Activated T-helper 17 cell treated with anti-CD3 and anti-CD28 coated beads, Interleukin-2, amount 50 U/mL, for 72 hours (primary cell): ENCODE data around the gene ZIC2. TPM values are rescaled to one million over a fixed set of nuclear protein-coding genes. Genes with fewer than 3 reads are reported as not detected.
A peak's percentile ranks its signal among the peaks of the same experiment; 100 is the strongest.

Source experiments
- ATAC-seq: fragments of 150-1000 bp; cut with Tn5 transposase; replicated peaks from 2 replicates; pipeline ENCODE4 v1.10.0; 2021; ENCODE audit warnings: mild to moderate bottlenecking, moderate library complexity
- H3K27ac Mint-ChIP-seq: one replicate; pipeline ENCODE4 v1.8.0; 2022; ENCODE audit warnings: mixed read lengths
- H3K27me3 Mint-ChIP-seq: one replicate; pipeline ENCODE4 v1.8.0; 2022; ENCODE audit warnings: mixed read lengths
- H3K36me3 Mint-ChIP-seq: one replicate; pipeline ENCODE4 v1.8.0; 2022; ENCODE audit warnings: low read depth, mild to moderate bottlenecking, mixed read lengths
- H3K4me1 Mint-ChIP-seq: one replicate; pipeline ENCODE4 v1.8.0; 2022; ENCODE audit warnings: mixed read lengths
- H3K4me3 Mint-ChIP-seq: one replicate; pipeline ENCODE4 v1.8.0; 2022; ENCODE audit warnings: mild to moderate bottlenecking, mixed read lengths
- H3K9me3 Mint-ChIP-seq: one replicate; pipeline ENCODE4 v1.8.0; 2022; ENCODE audit warnings: mixed read lengths
- total RNA-seq, 2 donors: library from RNA; stranded (reverse); gene quantifications; one replicate each; pipeline ENCODE4 v1.2.3, GENCODE V29; 2022

The ZIC2 gene
- total RNA-seq, 2 donors from 2014 or later: 0.84 TPM; not detected in 1

DNA sequence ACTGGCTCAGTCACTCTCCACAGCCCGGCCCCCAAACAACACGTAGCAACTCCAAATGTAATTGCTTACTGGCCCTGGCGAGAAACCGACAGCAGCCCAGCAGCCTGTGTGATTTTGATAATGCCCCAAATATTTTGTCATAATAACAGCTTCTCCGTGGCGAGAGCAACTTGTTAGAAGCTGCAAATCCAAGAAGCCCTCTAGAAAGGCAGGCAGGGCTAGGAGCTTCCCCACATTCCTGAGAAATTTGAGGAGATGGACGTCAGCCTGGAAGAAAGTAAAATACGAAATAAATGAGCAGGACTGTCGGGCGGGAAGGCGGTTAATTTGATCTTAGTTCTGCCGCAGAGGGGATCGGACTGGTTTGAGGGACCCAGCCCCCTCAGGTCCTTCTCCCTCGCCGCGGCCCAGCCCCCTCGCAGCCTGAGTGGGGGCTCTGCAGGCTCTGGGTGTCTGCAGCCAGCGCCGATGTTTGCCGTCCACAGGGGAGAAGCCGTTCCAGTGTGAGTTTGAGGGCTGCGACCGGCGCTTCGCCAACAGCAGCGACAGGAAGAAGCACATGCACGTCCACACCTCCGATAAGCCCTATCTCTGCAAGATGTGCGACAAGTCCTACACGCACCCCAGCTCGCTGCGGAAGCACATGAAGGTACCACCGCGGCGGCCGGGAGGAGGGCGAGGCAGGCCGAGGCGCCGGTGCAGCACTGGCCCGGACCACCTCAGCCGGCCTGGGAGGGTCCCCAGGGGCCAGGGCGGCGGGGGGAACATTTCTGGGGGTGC is 3.1 kb downstream of the ZIC2 start:
- peaks cover 27% of the 10 kb centered on the region for H3K36me3 Mint-ChIP-seq
- H3K4me3 Mint-ChIP-seq: no peak overlapping the region
- H3K27ac Mint-ChIP-seq: peak overlapping the region; percentile 28
- no peak for ATAC-seq
- H3K4me1 Mint-ChIP-seq: peaks cover 5% of the 10 kb centered on the region
- peaks cover 40% of the 10 kb centered on the region for H3K27me3 Mint-ChIP-seq
- no peaks in the 10 kb centered on the region for H3K9me3 Mint-ChIP-seq

GRCh38 chr13:99985241-99985874 is 3.8 kb downstream of the ZIC2 start:
- ATAC-seq: no peak
- Mint-ChIP-seq H3K27me3 (peaks cover 47% of the 10 kb centered on the region), H3K36me3 (peaks cover 27% of the 10 kb centered on the region), H3K4me3 (no peak overlapping the region), H3K9me3 (no peaks in the 10 kb centered on the region), H3K4me1 (peaks cover 5% of the 10 kb centered on the region), H3K27ac (no peak overlapping the region)

DNA sequence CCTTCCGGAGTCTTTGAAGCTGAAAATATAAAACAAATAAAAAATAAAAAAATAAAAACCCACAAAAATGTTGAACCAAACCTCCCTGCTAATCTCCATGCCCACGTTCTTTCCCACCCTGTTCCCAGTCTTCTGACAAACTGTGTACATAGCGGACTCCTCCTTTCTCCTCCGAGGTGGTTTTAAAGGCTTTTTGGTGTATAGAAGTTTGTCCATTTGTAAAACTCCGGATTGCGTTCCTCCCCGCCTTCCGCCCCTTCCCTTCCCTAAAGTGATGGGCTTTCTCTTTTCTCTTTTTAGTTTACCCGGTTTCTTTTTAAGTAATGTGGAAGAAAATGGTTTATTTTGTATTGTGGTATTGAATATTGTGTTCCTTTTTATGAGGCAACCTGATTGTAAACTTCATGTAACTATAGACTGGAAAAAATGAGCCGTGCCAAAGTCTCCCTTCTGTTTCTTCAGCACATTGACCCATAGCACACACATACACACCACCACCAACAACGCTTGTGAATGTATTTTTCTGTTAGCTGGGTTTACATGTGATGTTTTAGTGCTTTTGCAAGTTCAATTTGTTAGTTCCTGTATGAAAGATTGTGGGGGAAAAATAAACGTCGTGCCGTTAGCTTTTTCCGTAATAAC is 4.4 kb downstream of the ZIC2 start:
- peaks cover 47% of the 10 kb centered on the region for H3K27me3 Mint-ChIP-seq
- no peaks in the 10 kb centered on the region for H3K9me3 Mint-ChIP-seq
- H3K4me3 Mint-ChIP-seq: no peak overlapping the region
- peaks cover 5% of the 10 kb centered on the region for H3K4me1 Mint-ChIP-seq
- no peak for ATAC-seq
- peaks cover 27% of the 10 kb centered on the region for H3K36me3 Mint-ChIP-seq
- peak overlapping the region; percentile 63 for H3K27ac Mint-ChIP-seq

DNA sequence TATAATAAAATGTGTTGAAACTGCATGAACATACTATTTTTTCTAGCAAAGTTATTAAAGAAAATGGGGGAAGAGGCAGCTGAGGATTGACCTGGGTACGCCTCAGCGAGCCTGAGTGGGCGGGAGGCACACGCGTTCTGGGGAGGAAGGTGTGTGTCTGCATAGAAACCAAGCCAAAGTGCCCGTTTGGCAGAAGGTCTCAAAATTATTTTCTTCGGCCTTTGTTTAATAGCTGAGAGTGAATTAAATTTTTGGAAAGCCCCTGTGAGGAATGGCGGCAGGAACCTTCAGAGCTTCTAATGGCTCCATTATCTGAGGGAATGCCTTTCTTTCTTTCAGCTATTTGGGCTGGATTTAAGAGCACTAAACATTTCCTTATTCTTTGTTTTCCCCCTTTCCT is 5.2 kb downstream of the ZIC2 start:
- Mint-ChIP-seq H3K27ac (no peak overlapping the region), H3K4me3 (no peak overlapping the region), H3K27me3 (peaks cover 54% of the 10 kb centered on the region), H3K9me3 (no peaks in the 10 kb centered on the region), H3K36me3 (peaks cover 27% of the 10 kb centered on the region), H3K4me1 (peaks cover 5% of the 10 kb centered on the region)
- no peak for ATAC-seq

DNA sequence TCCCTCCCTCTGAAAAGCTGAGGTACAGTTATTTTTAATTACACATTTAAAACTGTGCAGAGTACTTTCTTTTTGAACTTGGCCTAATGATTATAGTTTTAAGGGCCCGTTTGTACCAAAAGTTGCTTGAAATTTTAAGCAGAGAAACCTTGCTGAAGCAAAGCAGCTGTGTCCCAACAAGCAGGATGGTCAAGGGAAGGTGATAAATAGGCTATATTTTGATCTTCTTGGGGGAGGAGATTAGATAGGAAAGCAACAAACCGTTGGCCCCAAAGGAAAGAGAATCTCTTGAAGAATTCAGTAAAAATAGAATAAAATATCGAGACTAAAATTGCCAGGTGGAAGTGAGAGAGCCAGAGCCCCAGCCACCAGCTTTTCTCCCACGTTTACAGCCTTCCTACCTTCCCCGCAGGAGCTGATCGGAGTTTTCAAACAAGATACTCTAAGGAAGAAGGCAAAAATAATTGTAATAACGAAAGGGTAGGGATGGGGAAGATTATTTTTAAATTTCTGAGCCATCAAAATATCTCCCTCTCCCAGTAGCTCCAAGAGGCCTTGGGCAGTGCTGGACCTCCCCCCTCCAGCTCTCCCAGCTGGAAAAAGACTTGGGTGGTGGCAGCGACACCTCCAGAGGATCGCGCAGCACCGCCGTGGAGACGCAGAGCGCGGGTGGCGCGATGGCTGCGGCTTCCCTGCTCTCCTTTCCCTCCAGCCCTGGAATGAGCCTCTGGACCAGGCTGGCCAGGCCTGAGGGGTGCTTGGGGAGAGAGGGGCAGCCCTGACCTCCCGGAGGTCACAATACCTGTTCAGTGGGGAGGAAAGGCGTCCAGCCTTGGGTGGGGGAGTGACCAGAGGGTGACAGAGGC is 5.8 kb downstream of the ZIC2 start:
- ATAC-seq: no peak
- peaks cover 5% of the 10 kb centered on the region for H3K4me1 Mint-ChIP-seq
- no peak overlapping the region for H3K4me3 Mint-ChIP-seq
- H3K27me3 Mint-ChIP-seq: peaks cover 60% of the 10 kb centered on the region
- no peaks in the 10 kb centered on the region for H3K9me3 Mint-ChIP-seq
- peaks cover 27% of the 10 kb centered on the region for H3K36me3 Mint-ChIP-seq
- no peak overlapping the region for H3K27ac Mint-ChIP-seq

DNA sequence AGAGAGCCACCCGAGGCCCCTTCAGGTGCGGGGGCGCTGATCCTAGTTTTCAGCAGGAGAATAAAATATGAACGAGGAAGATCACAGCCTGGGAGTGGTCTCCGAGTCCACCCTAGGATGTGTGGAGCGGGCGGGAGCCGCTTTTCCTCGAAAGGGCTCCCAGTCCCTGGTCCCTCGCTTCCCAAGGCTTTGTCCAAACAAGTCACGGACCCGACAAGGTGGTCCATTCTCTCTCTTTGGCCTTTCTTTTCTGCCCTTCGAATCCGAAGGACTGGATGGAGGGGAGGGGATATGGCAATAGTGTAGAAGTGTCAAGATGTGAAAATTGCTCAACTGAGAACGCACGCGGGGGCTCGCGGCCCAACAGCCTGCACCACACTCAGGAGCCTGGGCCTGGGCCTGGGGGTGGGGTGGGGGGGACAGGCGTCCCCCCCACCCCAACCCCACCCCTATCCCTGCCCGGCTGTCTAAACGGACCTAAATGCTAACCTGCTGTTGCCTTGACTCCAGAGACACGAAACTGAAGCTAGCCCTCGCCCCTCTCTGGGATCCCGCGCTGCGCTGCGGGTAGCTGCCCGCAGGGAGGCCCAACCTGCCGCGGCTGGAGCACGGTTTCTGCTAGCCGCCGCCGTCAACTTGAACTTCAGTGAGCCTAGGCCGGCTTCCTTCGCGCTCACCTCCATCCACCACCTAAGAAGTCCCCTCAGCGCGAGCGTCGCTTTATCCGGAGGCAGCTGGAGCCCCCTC is 7.1 kb downstream of the ZIC2 start:
- H3K4me3 Mint-ChIP-seq: no peak overlapping the region
- no peak for ATAC-seq
- H3K4me1 Mint-ChIP-seq: peaks cover 5% of the 10 kb centered on the region
- H3K27me3 Mint-ChIP-seq: peaks cover 69% of the 10 kb centered on the region
- H3K36me3 Mint-ChIP-seq: peaks cover 23% of the 10 kb centered on the region
- no peak overlapping the region for H3K27ac Mint-ChIP-seq
- no peaks in the 10 kb centered on the region for H3K9me3 Mint-ChIP-seq

DNA sequence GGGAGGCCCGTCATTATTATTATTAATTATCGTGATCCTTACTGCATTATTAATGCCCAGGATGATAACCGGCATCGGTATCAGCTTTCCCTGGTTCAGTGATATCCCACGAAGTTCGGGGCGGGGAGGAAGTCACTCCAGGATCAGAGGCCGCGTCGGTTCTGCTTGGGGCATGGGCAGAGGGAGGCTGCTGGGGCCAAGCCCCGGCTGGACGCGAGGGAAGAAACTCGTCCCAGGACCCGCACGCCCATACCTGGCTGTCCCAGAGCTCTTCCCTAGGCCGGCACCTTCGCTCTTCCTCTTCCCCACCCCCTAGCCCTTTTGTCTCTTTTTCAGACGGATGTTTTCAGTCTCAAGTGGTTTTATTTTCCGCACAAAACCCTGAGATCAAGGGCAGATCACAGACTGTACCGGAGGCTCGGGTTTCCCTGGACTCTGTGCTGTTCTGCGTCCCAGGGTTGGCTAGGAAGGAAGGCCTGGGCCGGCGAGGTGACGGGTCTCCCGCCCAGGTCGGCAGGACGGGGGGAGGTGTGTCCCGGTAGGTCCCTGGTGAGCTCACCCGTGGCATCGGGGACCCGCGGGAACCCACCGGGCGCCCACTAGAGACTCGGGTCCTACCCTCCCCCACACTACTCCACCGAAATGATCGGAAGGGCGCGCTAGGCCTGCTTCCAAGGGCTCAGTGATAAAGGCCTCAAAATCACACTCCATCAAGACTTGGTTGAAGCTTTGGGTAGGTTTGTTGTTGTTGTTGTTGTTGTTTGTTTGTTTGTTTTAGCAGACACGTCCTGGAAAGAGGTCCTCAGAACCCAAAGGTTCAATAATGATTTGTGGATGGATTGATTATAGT is 7.9 kb downstream of the ZIC2 start:
- Mint-ChIP-seq H3K36me3 (peaks cover 16% of the 10 kb centered on the region), H3K27ac (no peak overlapping the region), H3K27me3 (peaks cover 69% of the 10 kb centered on the region), H3K4me1 (peaks cover 5% of the 10 kb centered on the region), H3K9me3 (no peaks in the 10 kb centered on the region), H3K4me3 (peak overlapping the region; percentile 9)
- no peak for ATAC-seq

DNA sequence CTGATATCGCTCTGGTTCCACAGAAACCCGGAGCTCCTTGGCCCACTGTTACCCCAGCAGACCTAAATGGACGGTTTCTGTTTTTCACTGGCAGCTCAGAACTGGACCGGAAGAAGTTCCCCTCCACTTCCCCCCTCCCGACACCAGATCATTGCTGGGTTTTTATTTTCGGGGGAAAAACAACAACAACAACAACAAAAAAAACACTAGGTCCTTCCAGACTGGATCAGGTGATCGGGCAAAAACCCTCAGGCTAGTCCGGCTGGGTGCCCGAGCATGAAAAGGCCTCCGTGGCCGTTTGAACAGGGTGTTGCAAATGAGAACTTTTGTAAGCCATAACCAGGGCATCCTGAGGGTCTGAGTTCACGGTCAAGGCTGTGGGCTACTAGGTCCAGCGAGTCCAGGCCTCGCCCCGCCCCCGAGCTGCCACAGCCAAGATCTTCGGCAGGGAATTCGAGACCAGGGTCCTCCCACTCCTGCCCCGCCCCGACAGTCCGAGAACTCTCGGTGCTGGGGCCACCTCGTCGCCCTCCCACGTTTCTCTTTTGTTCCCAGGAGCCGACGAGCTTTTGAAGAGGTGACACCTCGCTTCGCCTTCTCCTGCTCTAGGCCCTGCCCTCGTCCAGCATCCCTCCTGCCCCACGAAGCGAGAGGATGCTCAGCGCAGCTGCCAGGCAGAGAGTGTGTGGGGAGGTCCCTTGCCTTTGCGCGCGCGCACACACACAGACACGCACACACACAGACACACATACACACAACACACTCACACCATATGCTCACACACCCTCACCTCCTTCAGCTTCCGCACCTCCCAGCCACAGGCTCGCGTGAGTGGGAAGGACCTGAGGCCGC is 8.8 kb downstream of the ZIC2 start:
- H3K9me3 Mint-ChIP-seq: no peaks in the 10 kb centered on the region
- H3K27me3 Mint-ChIP-seq: peaks cover 76% of the 10 kb centered on the region
- no peak for ATAC-seq
- peaks cover 5% of the 10 kb centered on the region for H3K4me1 Mint-ChIP-seq
- H3K27ac Mint-ChIP-seq: no peak overlapping the region
- H3K36me3 Mint-ChIP-seq: peaks cover 21% of the 10 kb centered on the region
- H3K4me3 Mint-ChIP-seq: peak overlapping the region; percentile 32

- H3K9me3 Mint-ChIP-seq: peaks cover 4% of the 10 kb centered on the region
- H3K27me3 Mint-ChIP-seq: peaks cover 78% of the 10 kb centered on the region
- H3K36me3 Mint-ChIP-seq: peaks cover 15% of the 10 kb centered on the region
- peaks cover 8% of the 10 kb centered on the region for H3K4me1 Mint-ChIP-seq
- no peak overlapping the region for H3K27ac Mint-ChIP-seq
- no peak for ATAC-seq
- peak overlapping the region; percentile 32 for H3K4me3 Mint-ChIP-seq
These were observed 9.6 kb downstream of the ZIC2 start for GRCh38 chr13:99991013-99991827.

- ATAC-seq: no peak
- no peak overlapping the region for H3K4me3 Mint-ChIP-seq
- H3K9me3 Mint-ChIP-seq: peaks cover 5% of the 10 kb centered on the region
- H3K4me1 Mint-ChIP-seq: peaks cover 9% of the 10 kb centered on the region
- peaks cover 78% of the 10 kb centered on the region for H3K27me3 Mint-ChIP-seq
- H3K36me3 Mint-ChIP-seq: peaks cover 9% of the 10 kb centered on the region
- H3K27ac Mint-ChIP-seq: no peak overlapping the region
These were observed 10.5 kb downstream of the ZIC2 start for GRCh38 chr13:99991828-99992775.

- H3K9me3 Mint-ChIP-seq: peaks cover 5% of the 10 kb centered on the region
- H3K36me3 Mint-ChIP-seq: peaks cover 9% of the 10 kb centered on the region
- H3K27me3 Mint-ChIP-seq: peaks cover 71% of the 10 kb centered on the region
- no peak for ATAC-seq
- H3K4me1 Mint-ChIP-seq: peaks cover 9% of the 10 kb centered on the region
- no peak overlapping the region for H3K27ac Mint-ChIP-seq
- no peak overlapping the region for H3K4me3 Mint-ChIP-seq
These were observed 11.4 kb downstream of the ZIC2 start for GRCh38 chr13:99992949-99993351.
